GM06990 (cell line): Measurements from ENCODE around the gene CEP95.
"Not testable (repeated sequence)": the region's sequence is repeated elsewhere in the genome, so short reads cannot be mapped to it uniquely, and the experiment has no call there.

Source experiments
- DNase-seq: peaks from one replicate; pipeline ENCODE4 v3.0.0-alpha.2; 2011; ENCODE audit not compliant: insufficient read length; ENCODE audit errors: extremely low read depth
- H3K27me3 ChIP-seq: replicated peaks from 2 replicates; pipeline ENCODE4 v1.6.0; 2011; ENCODE audit warnings: low read length; ENCODE audit not compliant: control insufficient read depth, insufficient read depth
- H3K36me3 ChIP-seq: 2 replicates; pipeline ENCODE4 v1.5.1; 2011; ENCODE audit warnings: low read length; ENCODE audit not compliant: control insufficient read depth, insufficient read depth
- H3K4me3 ChIP-seq: replicated peaks from 2 replicates; pipeline ENCODE4 v1.5.1; 2011; ENCODE audit warnings: low read depth, mild to moderate bottlenecking, control low read depth, low read length
- TF ChIP-seq, protein P1 (sequence below): IDR thresholded peaks from 2 replicates; pipeline ENCODE4 v1.5.1; 2011; ENCODE audit warnings: low read length, control low read depth, mild to moderate bottlenecking, inconsistent platforms; ENCODE audit not compliant: insufficient read depth, poor library complexity, severe bottlenecking

CEP95 gene

DNA sequence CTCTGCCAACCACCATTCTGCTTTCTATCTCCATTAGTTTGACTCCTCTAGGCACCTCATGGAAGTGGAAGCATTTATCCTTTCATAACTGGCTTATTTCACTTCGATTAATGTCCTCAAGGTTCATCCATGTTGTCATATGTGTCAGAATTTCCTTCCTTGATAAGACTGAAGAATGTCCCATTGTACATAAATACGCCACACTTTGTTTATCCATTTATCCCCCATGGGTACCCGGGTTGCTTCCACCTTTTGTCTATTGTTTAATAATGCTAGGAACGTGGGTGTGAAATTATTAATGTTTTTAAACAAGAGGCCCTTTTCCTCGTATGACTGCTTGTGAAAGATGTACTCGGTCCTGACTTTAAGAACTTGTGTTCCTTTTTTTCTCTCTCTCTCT is 45.0 kb upstream of the CEP95 start:
- Histone ChIP-seq H3K4me3 (no peak overlapping the region), H3K27me3 (no peaks in the 10 kb centered on the region), H3K36me3 (no peaks in the 10 kb centered on the region)
- TF ChIP-seq, protein P1, sequence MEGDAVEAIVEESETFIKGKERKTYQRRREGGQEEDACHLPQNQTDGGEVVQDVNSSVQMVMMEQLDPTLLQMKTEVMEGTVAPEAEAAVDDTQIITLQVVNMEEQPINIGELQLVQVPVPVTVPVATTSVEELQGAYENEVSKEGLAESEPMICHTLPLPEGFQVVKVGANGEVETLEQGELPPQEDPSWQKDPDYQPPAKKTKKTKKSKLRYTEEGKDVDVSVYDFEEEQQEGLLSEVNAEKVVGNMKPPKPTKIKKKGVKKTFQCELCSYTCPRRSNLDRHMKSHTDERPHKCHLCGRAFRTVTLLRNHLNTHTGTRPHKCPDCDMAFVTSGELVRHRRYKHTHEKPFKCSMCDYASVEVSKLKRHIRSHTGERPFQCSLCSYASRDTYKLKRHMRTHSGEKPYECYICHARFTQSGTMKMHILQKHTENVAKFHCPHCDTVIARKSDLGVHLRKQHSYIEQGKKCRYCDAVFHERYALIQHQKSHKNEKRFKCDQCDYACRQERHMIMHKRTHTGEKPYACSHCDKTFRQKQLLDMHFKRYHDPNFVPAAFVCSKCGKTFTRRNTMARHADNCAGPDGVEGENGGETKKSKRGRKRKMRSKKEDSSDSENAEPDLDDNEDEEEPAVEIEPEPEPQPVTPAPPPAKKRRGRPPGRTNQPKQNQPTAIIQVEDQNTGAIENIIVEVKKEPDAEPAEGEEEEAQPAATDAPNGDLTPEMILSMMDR: no peak
- DNase-seq: no peak

DNA sequence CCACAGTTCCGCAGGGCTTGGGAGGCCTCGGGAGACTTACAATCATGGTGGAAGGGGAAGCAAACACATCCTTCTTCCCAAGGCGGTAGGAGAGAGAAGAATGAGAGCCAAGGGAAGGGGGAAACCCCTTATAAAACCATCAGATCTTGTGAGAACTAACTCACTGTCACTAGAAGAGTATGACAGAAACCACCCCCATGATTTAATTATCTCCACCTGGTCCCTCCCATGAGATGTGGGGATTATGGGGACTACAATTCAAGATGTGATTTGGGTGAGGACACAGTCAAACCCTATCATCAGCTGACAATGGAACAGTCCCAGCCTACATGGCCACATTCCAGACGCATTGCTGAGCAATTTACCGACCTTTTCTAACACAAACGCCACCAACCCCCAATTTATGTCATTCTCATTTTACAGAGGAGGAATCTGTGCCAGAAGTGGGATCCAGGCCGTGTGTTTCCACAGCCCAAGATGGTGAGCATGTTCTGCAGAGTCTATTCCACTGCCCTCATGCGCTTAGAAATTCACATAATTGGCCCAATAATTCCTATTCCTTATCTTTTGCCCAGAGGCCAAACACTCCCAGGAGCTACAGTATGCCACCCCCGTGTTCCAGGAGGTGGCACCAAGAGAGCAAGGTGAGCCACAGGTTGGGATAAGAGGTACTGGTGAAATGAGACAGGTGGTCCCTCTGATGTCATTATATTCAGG is 40.6 kb upstream of the CEP95 start:
- Histone ChIP-seq H3K36me3 (no peaks in the 10 kb centered on the region), H3K4me3 (no peak overlapping the region), H3K27me3 (no peaks in the 10 kb centered on the region)
- TF ChIP-seq, protein P1: no peak
- no peak for DNase-seq

DNA sequence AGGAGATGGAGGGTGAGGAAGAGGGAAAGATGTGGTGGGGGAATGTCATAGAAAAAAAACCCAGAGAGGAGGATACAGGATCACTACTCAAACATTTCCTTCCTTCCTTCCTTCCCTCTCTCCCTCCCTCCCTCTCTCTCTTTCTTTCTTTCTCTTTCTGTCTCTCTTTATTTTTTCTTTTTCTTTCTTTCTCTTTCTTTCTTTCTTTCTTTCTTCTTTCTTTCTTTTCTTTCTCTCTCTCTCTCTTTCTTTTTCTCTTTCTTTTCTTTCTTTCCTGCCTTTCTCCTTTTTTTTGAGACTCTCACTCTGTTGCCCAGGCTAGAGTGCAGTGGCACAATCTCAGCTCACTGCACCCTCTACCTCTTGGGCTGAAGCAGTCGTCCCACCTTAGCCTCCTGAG is 39.9 kb upstream of the CEP95 start:
- H3K36me3 ChIP-seq, DNase-seq, H3K27me3 ChIP-seq, H3K4me3 ChIP-seq: not testable (repeated sequence)

DNA sequence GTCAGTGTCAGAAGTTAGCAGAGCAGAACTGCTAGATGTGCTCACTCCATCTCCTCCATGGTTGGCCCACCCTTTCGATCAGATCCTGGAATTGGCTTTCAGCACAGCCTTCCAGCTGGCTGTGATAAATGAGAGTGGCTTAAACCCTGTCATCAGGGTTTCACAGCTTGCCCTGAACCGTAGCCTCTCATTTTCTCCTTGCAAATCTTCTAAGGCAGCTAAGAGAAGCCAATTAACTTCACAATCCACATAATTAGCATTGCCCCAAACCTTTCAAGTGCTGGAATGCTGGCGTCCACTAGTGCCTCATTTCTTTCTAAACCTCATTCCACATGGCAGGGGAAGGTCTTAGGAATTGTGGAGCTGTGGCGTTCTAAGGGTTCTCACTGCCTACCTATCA is 36.2 kb upstream of the CEP95 start:
- Histone ChIP-seq H3K36me3 (no peaks in the 10 kb centered on the region), H3K27me3 (no peaks in the 10 kb centered on the region), H3K4me3 (no peak overlapping the region)
- TF ChIP-seq, protein P1: no peak
- no peak for DNase-seq

DNA sequence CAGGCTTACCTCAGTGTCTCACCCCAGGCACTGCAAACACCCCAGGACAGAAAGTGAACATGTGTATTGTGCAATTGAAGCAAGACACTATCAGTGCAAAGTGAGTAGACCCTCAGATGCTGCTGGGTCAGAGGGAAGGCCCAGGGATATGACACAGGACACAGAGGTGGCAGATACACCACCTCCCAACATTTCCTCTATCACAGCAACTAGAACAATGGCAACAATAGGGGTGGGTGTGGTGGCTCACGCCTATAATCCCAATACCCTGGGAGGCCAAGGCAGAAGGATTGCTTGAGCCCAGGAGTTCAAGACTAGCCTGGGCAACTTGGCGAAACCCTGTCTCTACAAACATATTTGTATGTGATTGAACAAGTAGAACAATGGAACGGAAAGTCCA is 35.3 kb upstream of the CEP95 start:
- Histone ChIP-seq H3K27me3 (no peaks in the 10 kb centered on the region), H3K36me3 (no peaks in the 10 kb centered on the region), H3K4me3 (no peak overlapping the region)
- no peak for DNase-seq
- TF ChIP-seq, protein P1: no peak

DNA sequence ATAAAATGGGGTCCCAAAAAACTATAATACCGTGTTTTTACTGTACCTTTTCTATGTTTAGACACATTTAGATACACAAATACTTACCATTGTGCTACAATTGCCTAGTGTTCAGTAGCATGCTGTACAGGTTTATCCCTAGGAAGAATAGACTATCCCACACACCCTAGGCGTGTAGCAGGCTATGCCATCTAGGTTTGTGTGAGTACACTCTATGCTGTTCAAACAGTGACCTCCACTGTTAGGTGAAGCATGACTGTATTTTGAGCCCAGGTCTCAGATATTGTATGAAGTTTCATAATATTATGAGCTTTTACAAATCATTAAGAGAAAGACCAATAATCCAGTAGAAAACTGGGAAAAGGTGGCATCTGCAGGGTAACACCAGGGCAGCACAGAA is 34.2 kb upstream of the CEP95 start:
- no peak overlapping the region for H3K4me3 ChIP-seq
- no peaks in the 10 kb centered on the region for H3K36me3 ChIP-seq
- TF ChIP-seq, protein P1: no peak
- no peaks in the 10 kb centered on the region for H3K27me3 ChIP-seq
- no peak for DNase-seq
